Measurements from ENCODE around the gene DENND4A.

DNA sequence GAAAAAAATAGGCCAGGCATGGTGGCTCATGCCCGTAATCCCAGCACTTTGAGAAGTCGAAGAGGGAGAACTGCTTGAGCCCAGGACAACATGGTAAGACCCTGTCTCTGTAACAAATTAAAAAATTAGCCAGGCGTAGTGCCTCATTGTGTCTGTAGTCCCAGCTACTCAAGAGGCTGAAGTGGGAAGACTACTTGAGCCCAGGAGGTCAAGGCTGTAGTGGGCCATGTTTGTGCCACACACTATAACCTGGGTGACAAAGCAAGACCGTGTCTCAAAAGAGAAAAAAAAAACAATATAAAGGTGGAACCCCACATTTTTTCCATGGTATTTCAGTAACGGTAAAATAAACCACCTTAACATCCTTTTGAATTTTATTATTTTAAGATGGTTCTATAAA lies 69.9 kb downstream of the DENND4A start:
- no peak for TF ChIP-seq POLR2AphosphoS5 (IDR thresholded peaks at IDR 0.05; ENCODE audit: low read depth, low read length)
- TF ChIP-seq POLR2A (IDR thresholded peaks at IDR 0.05; ENCODE audit: low read depth, low read length), result no peak
- no peak for TF ChIP-seq TAF1 (IDR thresholded peaks at IDR 0.05; ENCODE audit: borderline replicate concordance, low read depth, low read length)

Measured in GM12892 (cell line).